ENCODE measurements around the gene CXXC1.
"Not testable (repeated sequence)": the region's sequence is repeated elsewhere in the genome, so short reads cannot be mapped to it uniquely, and the experiment has no call there.

CXXC1 gene

DNA sequence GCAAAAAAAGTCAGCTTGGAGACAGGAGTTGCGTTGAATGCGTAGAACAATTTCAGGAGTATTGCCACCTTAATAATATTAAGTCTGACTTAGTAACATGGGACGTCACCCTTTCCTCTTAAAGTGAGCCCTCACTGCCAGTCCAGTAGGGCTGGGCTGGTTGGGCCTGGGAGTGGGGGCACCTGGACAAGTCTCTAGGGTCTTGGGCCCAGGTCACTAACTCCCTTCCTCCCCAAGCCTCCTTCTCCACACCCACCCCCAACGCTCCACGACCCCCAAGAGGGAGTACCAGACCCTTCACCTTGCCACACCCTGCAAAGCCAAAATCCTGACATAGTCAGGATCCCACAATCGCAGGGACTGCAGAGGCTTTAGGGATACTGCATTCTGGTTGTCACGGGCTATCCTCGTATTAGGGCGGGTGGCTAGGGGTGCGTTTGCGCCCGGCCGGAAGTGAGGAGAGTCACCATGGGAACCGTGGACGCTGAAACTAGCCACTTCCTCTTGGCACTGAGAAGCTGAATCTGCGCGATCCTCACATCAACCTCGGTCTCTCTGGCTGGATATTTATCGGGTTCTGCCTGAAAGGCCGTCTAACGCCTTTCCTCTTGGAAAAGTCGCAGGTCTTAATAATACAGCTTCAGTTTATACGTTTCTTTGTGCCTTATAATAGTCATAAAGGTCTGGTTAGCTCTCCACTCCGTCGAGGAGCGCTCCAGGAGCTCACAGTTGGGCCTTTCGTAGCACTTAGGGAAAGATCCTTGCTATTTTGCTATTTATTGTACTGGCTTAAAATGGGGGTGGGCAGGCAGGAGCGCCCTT, 10.3 kb upstream of the CXXC1 start:
- DNase-seq (ENCODE audit: low spot score), result peak; percentile 78

GRCh38 chr18:50293039-50293438, 5.5 kb upstream of the CXXC1 start:
- DNase-seq (ENCODE audit: low spot score), result no peak

GRCh38 chr18:50289108-50289443, 1.6 kb upstream of the CXXC1 start:
- DNase-seq (ENCODE audit: low spot score), result no peak

GRCh38 chr18:50288348-50289107, 1.0 kb upstream of the CXXC1 start:
- not testable (repeated sequence) for DNase-seq (ENCODE audit: low spot score)

- no peak for DNase-seq (ENCODE audit: low spot score)
These were observed 458 bp downstream of the CXXC1 start for GRCh38 chr18:50287028-50287440.

- DNase-seq (ENCODE audit: low spot score), result no peak
These were observed 983 bp downstream of the CXXC1 start for GRCh38 chr18:50286391-50287027.

DNA sequence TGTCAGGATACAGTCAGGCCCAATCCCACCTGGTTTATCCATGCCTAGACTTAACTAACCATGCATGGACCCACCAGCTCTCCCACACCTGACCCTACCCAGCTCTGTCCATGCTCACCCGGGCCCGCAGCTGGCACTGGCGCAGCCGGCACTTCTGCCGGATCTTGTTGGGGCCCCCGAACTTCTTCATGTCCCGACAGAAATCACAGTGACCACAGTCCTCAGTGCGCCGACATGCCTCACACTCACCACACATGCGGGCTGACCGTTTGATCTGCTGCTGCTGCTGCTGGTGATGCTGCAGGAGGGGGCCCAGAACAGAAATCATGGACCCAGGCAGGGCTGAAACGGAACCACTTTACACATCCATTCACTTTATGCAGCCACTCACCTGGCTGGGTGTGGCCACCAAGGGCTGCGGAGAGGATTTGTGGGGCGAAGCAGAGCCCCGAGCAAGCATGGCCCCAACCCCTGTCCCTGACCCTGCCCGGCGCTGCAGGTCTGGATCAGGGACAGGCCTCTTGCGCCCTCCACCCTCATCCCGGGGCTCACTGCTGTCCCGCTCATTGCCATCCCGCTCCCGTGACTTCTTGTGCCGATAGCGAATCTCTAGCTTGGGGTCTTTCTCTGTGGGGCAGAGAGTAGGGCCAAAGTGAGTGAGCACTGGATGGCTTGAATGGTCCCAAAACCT, 1.7 kb downstream of the CXXC1 start:
- DNase-seq (ENCODE audit: low spot score), result no peak

- DNase-seq (ENCODE audit: low spot score), result no peak
These were observed 2.4 kb downstream of the CXXC1 start for GRCh38 chr18:50285071-50285470.

DNA sequence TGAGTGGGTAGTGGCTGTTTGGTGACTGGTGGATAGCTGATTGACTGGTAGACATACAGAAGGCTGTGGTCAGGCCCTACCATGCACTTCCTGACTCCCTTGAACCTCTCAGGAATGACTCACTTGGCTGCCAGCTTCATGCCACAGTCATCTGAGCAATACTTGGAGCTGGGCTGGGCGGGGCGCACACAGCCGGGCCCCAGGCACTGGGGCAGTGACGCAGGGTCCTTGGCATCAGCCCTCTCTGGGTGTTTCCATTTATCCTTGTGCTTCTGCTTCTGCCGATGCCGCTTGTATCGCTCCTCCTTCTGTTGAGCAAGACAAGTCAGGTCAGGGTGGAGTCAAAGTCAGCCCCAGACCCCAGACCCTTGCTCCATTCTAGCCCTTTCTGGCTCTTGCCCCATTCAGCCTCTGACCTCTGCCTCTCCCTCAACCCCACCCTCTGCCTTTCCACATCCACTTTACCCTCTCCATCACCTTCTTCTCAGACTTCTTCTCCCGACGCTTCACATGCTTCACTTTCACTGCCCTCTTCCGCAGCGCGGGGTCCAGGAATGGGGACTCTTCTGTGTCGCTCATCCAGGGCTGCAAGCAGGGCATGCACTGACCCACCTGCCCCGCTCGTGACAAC, 3.1 kb downstream of the CXXC1 start:
- DNase-seq (ENCODE audit: low spot score), result no peak

- DNase-seq (ENCODE audit: low spot score), result no peak
These were observed 3.9 kb downstream of the CXXC1 start for GRCh38 chr18:50283469-50284209.

DNA sequence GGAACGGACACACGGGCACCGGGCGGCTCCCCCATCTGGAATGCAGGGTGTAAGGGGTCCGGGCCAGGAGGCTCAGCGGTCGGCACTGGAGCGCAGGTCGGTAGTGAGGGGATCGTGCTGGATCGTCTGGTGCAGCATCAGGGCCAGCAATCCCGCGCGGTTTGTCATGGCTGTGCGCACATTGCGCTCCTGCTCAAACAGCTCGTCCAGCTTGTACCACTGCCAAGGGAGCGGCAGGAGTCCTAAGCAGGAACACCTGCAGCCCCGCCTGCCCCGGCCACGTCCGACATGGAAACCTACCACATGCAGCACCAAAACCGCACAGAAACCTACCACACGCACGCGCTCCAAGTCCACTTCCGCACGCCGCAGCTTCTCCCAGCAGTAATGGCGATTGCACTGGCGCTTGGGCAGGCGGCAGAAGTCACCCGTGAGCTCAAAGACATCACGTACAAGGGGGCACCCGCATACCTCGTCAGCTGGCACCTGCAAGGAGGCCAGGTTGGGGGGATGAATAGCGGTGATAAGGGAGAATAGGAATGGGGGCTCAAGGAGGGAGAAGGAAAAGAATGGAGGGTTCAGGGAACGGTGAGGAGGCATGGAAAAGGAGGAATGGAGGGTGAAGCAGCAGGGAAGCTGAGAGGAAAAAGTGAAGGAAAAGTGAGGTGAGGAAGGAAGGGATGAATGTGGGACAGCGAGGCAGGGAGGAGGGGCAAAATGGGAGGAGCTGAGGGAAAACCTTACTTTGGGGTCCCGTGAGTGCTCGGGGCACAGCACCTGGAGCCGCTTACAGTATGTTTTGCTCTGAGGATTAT, 4.8 kb downstream of the CXXC1 start:
- no peak for DNase-seq (ENCODE audit: low spot score)

GRCh38 chr18:50281972-50282520, 5.4 kb downstream of the CXXC1 start:
- DNase-seq (ENCODE audit: low spot score), result no peak

GRCh38 chr18:50281295-50281971, 6.1 kb downstream of the CXXC1 start, which contains the start of gene MBD1:
Gene MBD1, minus strand, starts transcription at chr18:50281523. Its CDS starts 1,531 bp downstream, at chr18:50279992.
- DNase-seq (ENCODE audit: low spot score), result peak; percentile 100

DNA sequence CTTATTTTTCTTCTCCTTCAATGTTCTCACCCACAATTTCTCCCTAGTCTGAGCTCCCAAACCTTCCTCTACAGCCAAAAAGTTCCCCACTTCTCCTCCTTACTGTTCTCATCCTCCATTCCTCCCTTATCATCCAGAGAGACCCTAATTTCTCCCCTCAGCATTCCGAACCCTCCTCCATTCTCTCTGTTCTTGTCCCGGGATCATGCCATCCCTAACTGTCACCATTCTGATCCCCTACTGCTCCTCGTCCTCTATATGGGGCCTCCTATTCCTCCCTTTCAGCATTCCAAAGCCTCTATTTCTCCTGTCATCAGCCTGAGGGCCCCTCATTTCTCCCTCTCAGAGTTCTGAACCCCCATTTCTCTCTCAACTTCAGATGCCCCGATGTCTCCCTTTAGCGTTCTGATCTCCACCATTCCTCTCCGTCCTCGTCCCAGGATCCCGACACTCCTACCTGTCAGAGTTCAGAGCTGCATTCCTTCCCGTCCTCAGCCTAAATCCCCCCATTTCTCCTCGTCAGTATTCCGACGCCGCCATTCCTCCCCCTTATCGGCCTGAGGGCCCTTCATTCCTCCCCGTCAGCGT, 6.7 kb downstream of the CXXC1 start:
- no peak for DNase-seq (ENCODE audit: low spot score)

- DNase-seq (ENCODE audit: low spot score), result no peak
These were observed 7.7 kb downstream of the CXXC1 start for GRCh38 chr18:50279752-50280151.

GRCh38 chr18:50277942-50278341, 9.6 kb downstream of the CXXC1 start:
- DNase-seq (ENCODE audit: low spot score), result no peak

DNA sequence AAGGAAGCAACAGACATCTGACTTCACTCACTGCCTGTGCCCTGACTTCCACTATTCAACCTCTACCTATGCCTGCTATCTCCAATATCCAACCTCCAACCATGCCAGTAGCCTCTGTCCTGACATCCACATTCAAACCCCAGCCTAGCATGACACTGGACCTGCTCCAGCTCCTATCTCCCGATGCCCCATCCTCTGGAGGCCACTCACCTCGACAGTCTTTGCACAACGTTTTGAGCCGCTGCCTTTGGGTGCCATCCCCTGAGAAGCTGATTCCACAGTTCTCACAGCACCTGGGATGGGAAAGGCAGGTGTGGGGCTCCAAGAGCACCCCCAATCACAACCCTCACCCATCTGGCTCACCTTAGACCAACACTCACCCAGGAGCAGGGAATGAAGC, 11.0 kb downstream of the CXXC1 start:
- DNase-seq (ENCODE audit: low spot score), result no peak

GRCh38 chr18:50275503-50276036, 11.9 kb downstream of the CXXC1 start:
- no peak for DNase-seq (ENCODE audit: low spot score)

DNA sequence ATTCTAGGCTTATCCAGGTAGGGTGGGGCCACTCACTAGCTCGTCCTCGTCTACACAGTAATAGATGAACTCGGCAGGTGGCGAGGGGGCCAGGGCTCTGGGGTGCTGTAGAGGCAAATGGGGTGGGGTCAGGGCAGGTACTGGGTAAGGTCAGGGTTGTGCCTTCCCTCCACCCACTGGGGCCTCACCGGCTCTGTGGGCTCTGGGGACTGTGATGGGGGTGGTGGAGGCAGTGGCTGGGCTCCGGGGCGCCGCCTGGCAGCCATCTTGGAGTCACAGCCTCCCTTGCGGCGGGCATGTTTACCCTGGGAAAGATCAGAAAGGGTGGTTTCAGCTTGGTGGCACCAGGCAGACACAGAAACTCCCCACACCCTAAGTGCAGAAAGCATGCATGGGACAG, 12.6 kb downstream of the CXXC1 start:
- no peak for DNase-seq (ENCODE audit: low spot score)
